ENCODE data around the gene MAML2. TPM values are rescaled to one million over a fixed set of nuclear protein-coding genes. Genes with fewer than 3 reads are reported as not detected.

MAML2 gene
- 10 to 100 TPM; 26.5 to 27.9 TPM for total RNA-seq

DNA sequence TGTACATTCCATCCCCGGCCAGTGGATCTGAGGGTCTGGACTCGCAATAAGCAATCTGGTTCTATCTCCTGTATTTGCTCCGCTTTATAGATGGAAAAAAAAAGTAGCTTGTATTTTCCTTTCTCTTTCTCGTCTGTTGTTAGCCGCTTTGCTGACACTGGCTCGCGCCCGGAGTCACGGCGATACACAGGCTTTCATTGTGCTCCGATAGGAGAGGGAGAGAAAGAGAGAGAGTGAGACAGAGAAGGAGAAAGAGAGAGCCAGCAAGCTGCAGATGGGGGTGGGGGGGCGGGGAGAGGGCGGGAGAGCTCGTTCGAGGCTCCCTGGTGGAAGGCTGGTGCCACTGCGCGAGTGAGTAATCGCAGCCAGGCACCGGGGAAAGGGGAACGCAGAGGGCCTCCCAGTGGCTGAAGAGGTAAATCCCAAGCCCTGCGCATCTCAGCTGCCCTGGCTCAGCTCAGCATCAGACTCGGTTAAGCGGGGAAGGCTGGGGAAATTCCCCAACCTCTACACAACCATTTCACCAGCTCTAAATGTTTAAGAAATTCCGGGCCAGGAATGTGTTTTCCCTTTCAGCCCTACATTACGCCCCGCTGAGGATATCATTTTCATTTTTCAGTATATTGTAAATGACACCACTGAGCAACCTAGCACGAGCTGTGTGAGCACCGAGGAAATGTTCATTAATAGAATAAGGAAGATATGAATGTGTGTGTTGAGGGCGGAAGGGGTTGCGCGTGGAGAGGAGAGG, at the start of gene MAML2:
Gene MAML2 (minus strand): TSS at position 235 of the 751 bp plus-strand sequence. CDS start 1,300 bp downstream, outside the sequence.
- ATAC-seq: peak; percentile 83 to 85
- peak within 1 kb of the TSS; percentile 93 to 96 for H3K27ac Mint-ChIP-seq
- H3K9me3 Mint-ChIP-seq: no peaks in the 10 kb centered on the region
- peaks cover 26 to 34% of the 10 kb centered on the region in 2 donors for H3K36me3 Mint-ChIP-seq
- peak; percentile 78 to 93 for DNase-seq (ENCODE audit: low spot score in 2 of 2)

DNA sequence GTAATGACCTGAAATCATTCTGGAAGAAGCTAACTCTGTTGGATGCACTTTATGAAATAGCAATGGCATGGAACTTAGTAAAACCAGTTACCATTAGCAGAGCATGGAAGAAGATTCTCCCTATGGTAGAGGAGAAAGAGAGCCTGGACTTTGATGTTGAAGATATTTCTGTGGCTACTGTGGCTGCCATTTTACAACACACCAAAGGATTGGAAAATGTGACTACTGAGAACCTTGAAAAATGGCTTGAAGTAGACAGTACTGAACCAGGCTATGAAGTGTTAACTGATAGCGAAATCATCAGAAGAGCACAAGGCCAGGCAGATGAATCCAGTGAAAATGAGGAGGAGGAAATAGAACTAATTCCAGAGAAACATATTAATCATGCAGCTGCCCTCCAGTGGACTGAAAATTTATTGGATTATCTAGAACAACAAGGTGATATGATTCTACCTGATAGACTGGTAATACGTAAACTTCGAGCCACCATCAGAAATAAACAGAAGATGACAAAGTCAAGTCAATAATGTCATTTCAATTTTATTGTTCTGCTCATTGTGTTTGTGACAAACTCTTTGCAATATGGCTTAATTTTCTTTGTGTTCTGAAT, 48.8 kb upstream of the MAML2 start:
- no peak for DNase-seq (ENCODE audit: low spot score in 2 of 2)
- H3K36me3 Mint-ChIP-seq: peaks cover 22 to 31% of the 10 kb centered on the region in 2 donors
- peak overlapping the region in 1 of 2 donors; percentile 51 for H3K27ac Mint-ChIP-seq
- peaks cover 4 to 7% of the 10 kb centered on the region in 2 donors for H3K9me3 Mint-ChIP-seq
- no peak for ATAC-seq

DNA sequence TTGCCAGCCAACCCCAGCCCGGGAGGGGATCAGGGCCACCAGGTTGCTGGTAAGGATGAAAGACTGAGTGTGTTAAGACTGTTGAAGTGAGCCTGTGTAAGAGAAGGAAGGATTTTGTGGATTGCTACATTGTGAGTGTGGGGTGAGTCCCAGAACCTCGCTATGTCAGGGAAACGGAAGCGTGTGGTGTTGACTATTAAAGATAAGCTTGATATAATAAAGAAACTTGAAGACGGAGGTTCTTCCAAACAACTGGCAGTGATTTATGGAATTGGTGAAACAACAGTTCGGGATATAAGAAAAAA, 47.4 kb upstream of the MAML2 start:
- ATAC-seq (no peak), DNase-seq (ENCODE audit: low spot score in 2 of 2) (no peak)
- Mint-ChIP-seq H3K9me3 (peaks cover 4 to 7% of the 10 kb centered on the region in 2 donors), H3K36me3 (peaks cover 22 to 31% of the 10 kb centered on the region in 2 donors), H3K27ac (peak overlapping the region; percentile 89 to 92)

GRCh38 chr11:96389720-96390487, 46.9 kb upstream of the MAML2 start, which contains the start of the genes CCDC82 and JRKL:
Gene CCDC82, minus strand, starts transcription at chr11:96389912. Its CDS starts 5,165 bp downstream, at chr11:96384747.
Gene JRKL, plus strand, starts transcription at chr11:96390013. Its CDS starts 637 bp downstream, at chr11:96390650.
- peaks cover 22 to 31% of the 10 kb centered on the region in 2 donors for H3K36me3 Mint-ChIP-seq
- ATAC-seq: peak; percentile 96 to 97
- H3K27ac Mint-ChIP-seq: peak within 1 kb of the TSS; percentile 89 to 92
- DNase-seq (ENCODE audit: low spot score in 2 of 2): peak; percentile 96 to 99
- H3K9me3 Mint-ChIP-seq: peaks cover 4 to 7% of the 10 kb centered on the region in 2 donors

DNA sequence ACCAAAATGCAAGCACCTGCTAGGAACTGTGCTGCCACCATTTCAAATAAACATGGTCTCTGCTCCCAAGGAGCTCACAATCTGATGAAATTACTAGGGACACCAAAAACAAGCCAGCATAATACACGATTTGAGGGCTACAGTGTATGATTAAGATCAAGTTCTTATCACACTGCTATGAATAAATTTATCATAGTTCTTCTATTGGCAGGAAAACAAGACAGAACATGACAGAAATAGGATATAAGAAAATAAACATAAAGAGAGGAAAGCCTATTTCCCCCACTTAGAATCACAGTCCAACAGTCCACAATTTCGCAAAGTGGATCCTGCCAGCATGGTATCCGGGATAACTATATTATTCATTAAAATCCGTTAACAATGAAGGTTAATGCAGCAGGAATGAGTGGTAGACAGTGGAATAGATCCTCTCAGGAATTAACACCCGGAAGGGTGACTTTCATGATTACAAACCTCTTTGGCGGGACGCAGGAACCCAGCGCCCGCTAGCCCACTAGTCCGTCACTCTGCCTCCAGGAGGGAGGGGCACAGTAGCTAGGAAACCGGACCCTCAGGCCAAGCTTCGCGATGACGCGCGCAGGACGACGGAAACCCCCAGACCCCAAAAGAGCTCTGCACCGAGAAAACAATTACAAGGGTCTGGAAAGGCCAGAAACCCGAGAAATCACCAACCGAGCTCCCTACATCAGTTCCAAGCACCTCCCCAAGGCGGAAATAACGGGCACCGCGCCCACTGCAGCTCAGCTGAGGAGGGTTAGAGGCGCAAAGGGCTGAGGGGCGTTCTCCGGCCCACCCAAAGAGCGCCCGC, 46.1 kb upstream of the MAML2 start:
- DNase-seq (ENCODE audit: low spot score in 2 of 2) (no peak), ATAC-seq (peak; percentile 50 to 66)
- H3K9me3 Mint-ChIP-seq: peaks cover 4 to 7% of the 10 kb centered on the region in 2 donors
- H3K27ac Mint-ChIP-seq: peak overlapping the region; percentile 89 to 92
- peaks cover 26 to 36% of the 10 kb centered on the region in 2 donors for H3K36me3 Mint-ChIP-seq

- no peak overlapping the region for H3K27ac Mint-ChIP-seq
- no peak for DNase-seq (ENCODE audit: low spot score in 2 of 2)
- ATAC-seq: no peak
Measured at GRCh38 chr11:96385187-96385586, 42.2 kb upstream of the MAML2 start.

GRCh38 chr11:96384156-96384555, 41.2 kb upstream of the MAML2 start:
- peak overlapping the region; percentile 40 to 54 for H3K27ac Mint-ChIP-seq
- H3K9me3 Mint-ChIP-seq: no peaks in the 10 kb centered on the region
- no peak for ATAC-seq

More at GRCh38 chr11:96385187-96385586, 42.2 kb upstream of the MAML2 start:
- H3K9me3 Mint-ChIP-seq: no peaks in the 10 kb centered on the region
- H3K36me3 Mint-ChIP-seq: peaks cover 15 to 21% of the 10 kb centered on the region in 2 donors

DNA sequence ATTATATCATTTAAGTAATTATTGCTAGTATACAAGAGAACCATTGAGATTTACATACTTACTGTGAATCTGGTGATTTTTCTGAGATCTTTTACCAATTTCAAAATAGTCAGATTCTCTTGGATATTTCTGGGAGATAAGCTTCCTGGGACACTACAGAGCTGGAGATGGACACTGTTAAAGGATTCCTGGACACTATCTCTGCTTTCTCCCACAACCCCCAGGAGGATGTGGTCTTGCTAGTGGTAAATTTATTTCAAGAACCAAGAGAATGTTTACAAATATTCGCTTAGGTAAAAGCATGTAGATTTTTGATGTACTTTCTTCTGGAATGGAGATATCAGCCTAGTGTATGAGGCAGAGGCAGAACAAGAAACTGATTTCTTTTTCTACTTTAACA, 33.8 kb upstream of the MAML2 start:
- no peak for ATAC-seq

More at GRCh38 chr11:96384156-96384555, 41.2 kb upstream of the MAML2 start:
- H3K36me3 Mint-ChIP-seq: peaks cover 14 to 22% of the 10 kb centered on the region in 2 donors
- no peak for DNase-seq (ENCODE audit: low spot score in 2 of 2)

GRCh38 chr11:96373826-96374225, 30.8 kb upstream of the MAML2 start:
- Mint-ChIP-seq H3K9me3 (no peaks in the 10 kb centered on the region), H3K27ac (no peak overlapping the region)

More for the DNA sequence above, 33.8 kb upstream of the MAML2 start:
- no peak overlapping the region for H3K27ac Mint-ChIP-seq
- DNase-seq (ENCODE audit: low spot score in 2 of 2): no peak
- no peaks in the 10 kb centered on the region for H3K9me3 Mint-ChIP-seq
- H3K36me3 Mint-ChIP-seq: peaks cover 5 to 7% of the 10 kb centered on the region in 2 donors

GRCh38 chr11:96367342-96367741, 24.3 kb upstream of the MAML2 start:
- Mint-ChIP-seq H3K9me3 (no peaks in the 10 kb centered on the region), H3K27ac (no peak overlapping the region), H3K36me3 (peaks cover 7 to 20% of the 10 kb centered on the region in 2 donors)
- ATAC-seq: no peak
- no peak for DNase-seq (ENCODE audit: low spot score in 2 of 2)

More at GRCh38 chr11:96373826-96374225, 30.8 kb upstream of the MAML2 start:
- DNase-seq (ENCODE audit: low spot score in 2 of 2) (no peak), ATAC-seq (no peak)
- H3K36me3 Mint-ChIP-seq: peaks cover 6 to 17% of the 10 kb centered on the region in 2 donors

DNA sequence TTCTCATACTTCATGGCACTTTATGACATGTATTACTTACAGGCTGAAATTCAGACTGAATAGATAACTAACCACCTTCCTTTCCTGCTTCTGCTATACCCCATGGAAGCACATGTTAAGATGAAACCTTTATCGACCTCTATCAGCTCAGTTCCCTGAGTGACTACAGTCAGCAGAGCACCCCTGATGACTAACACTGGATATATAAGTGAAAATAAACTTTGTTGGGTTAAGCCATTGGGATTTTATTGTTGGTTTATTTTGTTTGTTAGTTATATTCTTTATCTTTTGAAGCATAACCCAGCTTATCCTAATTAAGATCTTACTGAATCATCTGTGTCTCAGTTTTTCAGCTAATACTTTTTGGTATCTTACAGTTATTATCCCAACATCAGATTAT, 23.0 kb upstream of the MAML2 start:
- Mint-ChIP-seq H3K36me3 (peaks cover 7 to 20% of the 10 kb centered on the region in 2 donors), H3K27ac (no peak overlapping the region), H3K9me3 (no peaks in the 10 kb centered on the region)
- ATAC-seq: no peak
- DNase-seq (ENCODE audit: low spot score in 2 of 2): no peak

DNA sequence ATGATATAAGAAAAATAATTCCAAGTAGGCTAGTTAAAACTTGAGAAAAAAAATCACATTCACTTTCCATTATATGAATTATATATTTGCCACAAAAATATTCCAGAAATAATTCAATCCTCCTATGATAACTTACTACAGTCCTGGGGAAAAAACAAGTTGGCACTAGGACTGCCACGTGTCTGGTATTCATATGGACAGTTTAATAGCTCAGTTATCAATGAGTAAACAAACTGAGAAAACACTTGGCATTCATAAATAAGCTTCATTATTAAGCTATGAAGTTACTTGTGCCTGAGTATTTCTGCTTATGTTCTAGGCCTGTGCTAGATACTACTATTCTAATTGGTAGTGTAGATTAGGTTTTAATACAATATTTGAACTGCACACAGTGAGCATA, 22.5 kb upstream of the MAML2 start:
- Mint-ChIP-seq H3K36me3 (peaks cover 7 to 16% of the 10 kb centered on the region in 2 donors), H3K27ac (no peak overlapping the region), H3K9me3 (no peaks in the 10 kb centered on the region)
- DNase-seq (ENCODE audit: low spot score in 2 of 2) (no peak), ATAC-seq (no peak)

DNA sequence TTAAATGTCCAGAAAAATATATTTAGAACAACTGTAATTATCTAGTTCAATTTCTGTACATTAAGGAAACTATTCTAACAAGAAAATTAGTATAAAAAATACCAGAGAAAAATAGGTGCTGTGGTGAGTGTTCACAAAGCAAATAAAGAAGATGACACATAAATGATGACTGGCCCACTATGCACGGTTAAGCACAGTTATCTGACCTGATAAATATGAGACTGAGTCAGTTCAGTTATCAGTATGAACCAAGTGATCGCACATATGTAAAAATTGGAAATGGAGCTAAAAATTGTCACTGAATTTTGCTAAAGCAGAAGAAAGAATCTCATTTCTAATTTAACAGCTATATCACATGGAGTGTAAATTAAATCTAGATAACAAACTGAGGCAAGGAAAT, 18.8 kb upstream of the MAML2 start:
- H3K27ac Mint-ChIP-seq: no peak overlapping the region
- H3K9me3 Mint-ChIP-seq: no peaks in the 10 kb centered on the region
- no peak for DNase-seq (ENCODE audit: low spot score in 2 of 2)
- no peak for ATAC-seq
- peaks cover 0 to 17% of the 10 kb centered on the region in 2 donors for H3K36me3 Mint-ChIP-seq

DNA sequence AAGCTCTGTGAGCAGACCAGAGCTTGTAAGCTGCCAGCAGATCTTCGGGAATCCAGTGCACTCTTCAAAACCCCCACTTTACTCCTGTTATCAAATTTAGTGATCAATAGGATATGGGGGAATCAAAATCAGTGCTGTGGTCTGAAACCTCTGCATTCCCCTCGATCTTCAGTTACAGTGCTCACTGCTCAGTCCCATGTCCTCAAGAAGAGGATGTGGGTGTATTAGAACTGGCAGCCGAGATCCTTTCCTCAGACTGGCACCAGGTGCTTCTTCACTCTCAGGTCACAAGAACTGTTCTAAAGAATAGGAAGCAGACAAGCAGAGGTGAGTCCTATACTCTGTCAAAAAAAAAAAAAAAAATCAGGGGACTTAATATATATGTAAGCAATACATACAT, 15.3 kb upstream of the MAML2 start:
- DNase-seq (ENCODE audit: low spot score in 2 of 2) (no peak), ATAC-seq (peak in 1 of 2 donors; percentile 13)
- no peaks in the 10 kb centered on the region for H3K9me3 Mint-ChIP-seq
- peaks cover 0 to 21% of the 10 kb centered on the region in 2 donors for H3K36me3 Mint-ChIP-seq
- H3K27ac Mint-ChIP-seq: peak overlapping the region; percentile 58 to 69

DNA sequence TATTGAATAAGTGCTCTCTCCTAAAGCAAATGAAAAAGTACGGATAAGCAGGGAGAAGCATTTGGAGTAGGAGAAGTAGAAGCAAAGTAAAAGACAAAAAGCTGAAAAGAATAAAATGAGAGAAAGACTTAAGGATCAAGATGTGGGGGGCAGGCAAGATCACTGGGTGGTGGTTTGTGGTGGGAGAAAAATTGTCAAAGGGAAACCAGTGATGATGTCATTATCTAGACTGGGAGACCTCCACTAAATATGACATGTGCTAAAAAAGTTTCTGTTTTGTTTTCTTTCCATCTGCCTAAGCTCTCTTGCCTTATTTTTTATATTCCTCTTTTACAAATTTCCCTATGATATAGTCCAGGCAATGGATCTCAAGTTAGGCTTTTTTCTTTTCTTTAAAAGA, 14.8 kb upstream of the MAML2 start:
- peak in 1 of 2 donors; percentile 10 for DNase-seq (ENCODE audit: low spot score in 2 of 2)
- Mint-ChIP-seq H3K36me3 (peaks cover 0 to 21% of the 10 kb centered on the region in 2 donors), H3K27ac (peak overlapping the region; percentile 58 to 69), H3K9me3 (no peaks in the 10 kb centered on the region)
- peak; percentile 70 to 78 for ATAC-seq

GRCh38 chr11:96356848-96357247, 13.9 kb upstream of the MAML2 start:
- ATAC-seq: no peak
- no peak for DNase-seq (ENCODE audit: low spot score in 2 of 2)
- Mint-ChIP-seq H3K9me3 (no peaks in the 10 kb centered on the region), H3K36me3 (peaks cover 0 to 23% of the 10 kb centered on the region in 2 donors), H3K27ac (no peak overlapping the region)
